Stimulated activated CD8-positive, alpha-beta memory T cell treated with anti-CD3 and anti-CD28 coated beads, Interleukin-4, amount 100 ng/mL, for 24 hours (primary cell): Measurements from ENCODE around the gene SLC7A6OS.
"Not testable (repeated sequence)": the region's sequence is repeated elsewhere in the genome, so short reads cannot be mapped to it uniquely, and the experiment has no call there.

Experiments used
- DNase-seq: peaks from one replicate; pipeline ENCODE4 v3.0.0-alpha.2; 2020; ENCODE audit warnings: low read depth

SLC7A6OS gene

GRCh38 chr16:68298907-68299561 lies 11.7 kb downstream of the SLC7A6OS start:
- DNase-seq, result no peak

- DNase-seq, result no peak
Measured at GRCh38 chr16:68298312-68298711, 12.4 kb downstream of the SLC7A6OS start.

GRCh38 chr16:68297908-68298307 lies 12.8 kb downstream of the SLC7A6OS start:
- no peak for DNase-seq

- no peak for DNase-seq
Measured at GRCh38 chr16:68296693-68297092, 14.1 kb downstream of the SLC7A6OS start.

GRCh38 chr16:68296291-68296690 lies 14.5 kb downstream of the SLC7A6OS start:
- DNase-seq, result no peak

- no peak for DNase-seq
Measured at GRCh38 chr16:68292425-68292824, 18.3 kb downstream of the SLC7A6OS start.

GRCh38 chr16:68291227-68291626 lies 19.5 kb downstream of the SLC7A6OS start:
- DNase-seq, result no peak

GRCh38 chr16:68290450-68290849 lies 20.3 kb downstream of the SLC7A6OS start:
- no peak for DNase-seq

- peak; percentile 47 for DNase-seq
Measured at GRCh38 chr16:68289621-68290329, 21.0 kb downstream of the SLC7A6OS start.

GRCh38 chr16:68289202-68289601 lies 21.5 kb downstream of the SLC7A6OS start:
- no peak for DNase-seq

GRCh38 chr16:68288796-68289195 lies 21.9 kb downstream of the SLC7A6OS start:
- not testable (repeated sequence) for DNase-seq

GRCh38 chr16:68288252-68288650 lies 22.5 kb downstream of the SLC7A6OS start:
- DNase-seq, result no peak

- DNase-seq, result no peak
Measured at GRCh38 chr16:68287276-68288251, 23.2 kb downstream of the SLC7A6OS start.

- DNase-seq, result no peak
Measured at GRCh38 chr16:68286153-68287074, 24.3 kb downstream of the SLC7A6OS start.

- no peak for DNase-seq
Measured at GRCh38 chr16:68285683-68286082, 25.1 kb downstream of the SLC7A6OS start.

- no peak for DNase-seq
Measured at GRCh38 chr16:68284847-68285246, 25.9 kb downstream of the SLC7A6OS start.

GRCh38 chr16:68283801-68284598 lies 26.7 kb downstream of the SLC7A6OS start:
- DNase-seq, result no peak

GRCh38 chr16:68283346-68283745 lies 27.4 kb downstream of the SLC7A6OS start:
- DNase-seq, result no peak

GRCh38 chr16:68282064-68282452 lies 28.7 kb downstream of the SLC7A6OS start:
- DNase-seq, result no peak

- DNase-seq, result no peak
Measured at GRCh38 chr16:68281368-68282063, 29.2 kb downstream of the SLC7A6OS start.
